NB4 (cell line): ENCODE data around the gene KIF7.

Experiments
- POLR2A ChIP-seq: IDR thresholded peaks from 2 replicates; pipeline ENCODE4 v1.6.1; 2011; ENCODE audit warnings: mild to moderate bottlenecking; ENCODE audit not compliant: insufficient read length; ENCODE audit errors: extremely low read depth
- TF ChIP-seq, protein P1 (sequence below): IDR thresholded peaks from one replicate; pipeline ENCODE4 v1.5.1; 2012; ENCODE audit warnings: low read depth, low read length

GRCh38 chr15:89690276-89691218 lies 35.3 kb upstream of the KIF7 start, which contains the start of the genes PEX11A and WDR93:
- TF ChIP-seq, protein P1, sequence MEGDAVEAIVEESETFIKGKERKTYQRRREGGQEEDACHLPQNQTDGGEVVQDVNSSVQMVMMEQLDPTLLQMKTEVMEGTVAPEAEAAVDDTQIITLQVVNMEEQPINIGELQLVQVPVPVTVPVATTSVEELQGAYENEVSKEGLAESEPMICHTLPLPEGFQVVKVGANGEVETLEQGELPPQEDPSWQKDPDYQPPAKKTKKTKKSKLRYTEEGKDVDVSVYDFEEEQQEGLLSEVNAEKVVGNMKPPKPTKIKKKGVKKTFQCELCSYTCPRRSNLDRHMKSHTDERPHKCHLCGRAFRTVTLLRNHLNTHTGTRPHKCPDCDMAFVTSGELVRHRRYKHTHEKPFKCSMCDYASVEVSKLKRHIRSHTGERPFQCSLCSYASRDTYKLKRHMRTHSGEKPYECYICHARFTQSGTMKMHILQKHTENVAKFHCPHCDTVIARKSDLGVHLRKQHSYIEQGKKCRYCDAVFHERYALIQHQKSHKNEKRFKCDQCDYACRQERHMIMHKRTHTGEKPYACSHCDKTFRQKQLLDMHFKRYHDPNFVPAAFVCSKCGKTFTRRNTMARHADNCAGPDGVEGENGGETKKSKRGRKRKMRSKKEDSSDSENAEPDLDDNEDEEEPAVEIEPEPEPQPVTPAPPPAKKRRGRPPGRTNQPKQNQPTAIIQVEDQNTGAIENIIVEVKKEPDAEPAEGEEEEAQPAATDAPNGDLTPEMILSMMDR = no peak
- no peak for TF ChIP-seq POLR2A
